Stimulated activated CD8-positive, alpha-beta memory T cell treated with anti-CD3 and anti-CD28 coated beads, Interleukin-12 subunit alpha, Interleukin-12 subunit beta, amount 100 ng/mL, for 24 hours (primary cell): ENCODE results near the gene CEP43.
"Not testable (repeated sequence)": the region's sequence is repeated elsewhere in the genome, so short reads cannot be mapped to it uniquely, and the experiment has no call there.

ENCODE experiments used
- DNase-seq: peaks from one replicate; pipeline ENCODE4 v3.0.0-alpha.2; 2020; ENCODE audit errors: extremely low read depth

Gene CEP43

GRCh38 chr6:166999145-166999883 lies at the start of gene CEP43:
Gene CEP43 (plus strand): TSS chr6:166999397. CDS start chr6:166999413, 16 bp downstream.
- DNase-seq, result peak; percentile 80

GRCh38 chr6:166949528-166950442 lies 49.4 kb upstream of the CEP43 start:
- DNase-seq, result no peak

- no peak for DNase-seq
Observed at GRCh38 chr6:166950443-166950821, 48.8 kb upstream of the CEP43 start.

- not testable (repeated sequence) for DNase-seq
Observed at GRCh38 chr6:166950892-166951669, 48.1 kb upstream of the CEP43 start.

GRCh38 chr6:166951670-166952060 lies 47.5 kb upstream of the CEP43 start:
- DNase-seq, result no peak

GRCh38 chr6:166952121-166952520 lies 47.1 kb upstream of the CEP43 start:
- no peak for DNase-seq

GRCh38 chr6:166952567-166953486 lies 46.4 kb upstream of the CEP43 start:
- DNase-seq, result no peak

- DNase-seq, result no peak
Observed at GRCh38 chr6:166954118-166954713, 45.0 kb upstream of the CEP43 start.

GRCh38 chr6:166955121-166955864 lies 43.9 kb upstream of the CEP43 start:
- DNase-seq, result no peak

- DNase-seq, result no peak
Observed at GRCh38 chr6:166955865-166956443, 43.2 kb upstream of the CEP43 start.

- DNase-seq, result peak; percentile 94
Observed at GRCh38 chr6:166956444-166957086, 42.6 kb upstream of the CEP43 start, which contains the start of gene RNASET2. Gene RNASET2 (minus strand): TSS chr6:166956550. CDS start chr6:166956182, 368 bp downstream.

GRCh38 chr6:166957087-166957804 lies 42.0 kb upstream of the CEP43 start:
- DNase-seq, result no peak

GRCh38 chr6:166957805-166958076 lies 41.5 kb upstream of the CEP43 start:
- no peak for DNase-seq

- no peak for DNase-seq
Observed at GRCh38 chr6:166958926-166959861, 40.0 kb upstream of the CEP43 start.

- no peak for DNase-seq
Observed at GRCh38 chr6:166959911-166960608, 39.1 kb upstream of the CEP43 start.

- no peak for DNase-seq
Observed at GRCh38 chr6:166960609-166960978, 38.6 kb upstream of the CEP43 start.

GRCh38 chr6:166966268-166966667 lies 32.9 kb upstream of the CEP43 start:
- DNase-seq, result no peak
